ENCODE data around the gene LIG1. TPM values are rescaled to one million over a fixed set of nuclear protein-coding genes. Genes with fewer than 3 reads are reported as not detected.
"Not testable (repeated sequence)": the region's sequence is repeated elsewhere in the genome, so short reads cannot be mapped to it uniquely, and the experiment has no call there.

The LIG1 gene
- total RNA-seq, 1 donor from 2014 or later: 19.2 TPM

GRCh38 chr19:48085904-48086864 is 84.0 kb downstream of the LIG1 start:
- H3K36me3 Mint-ChIP-seq (ENCODE audit: low read depth, unreplicated experiment): no peaks in the 10 kb centered on the region
- H3K4me3 ChIP-seq (ENCODE audit: insufficient read depth, low read depth, low read length): no peak overlapping the region
- DNase-seq (ENCODE audit: low read depth) (no peak), FAIRE-seq (no peak)
- peaks cover 9% of the 10 kb centered on the region for H3K9me3 Mint-ChIP-seq (ENCODE audit: unreplicated experiment)
- H3K4me2 ChIP-seq (ENCODE audit: low read length): no peak overlapping the region
- TF ChIP-seq CTCF (IDR thresholded peaks at IDR 0.05; ENCODE audit: insufficient read depth, low read depth, low read length) (no peak), EZH2 (IDR thresholded peaks at IDR 0.05; ENCODE audit: insufficient read depth, low read length) (no peak)
- no peak overlapping the region for H3K27ac Mint-ChIP-seq (ENCODE audit: unreplicated experiment)
- H3K27me3 Mint-ChIP-seq (ENCODE audit: low read depth, unreplicated experiment): peaks cover 12% of the 10 kb centered on the region
- H3K27me3 ChIP-seq (ENCODE audit: insufficient read depth, low read length): peaks cover 8% of the 10 kb centered on the region
- H3K9ac ChIP-seq (ENCODE audit: low read length): no peak overlapping the region
- no peaks in the 10 kb centered on the region for H3K4me1 ChIP-seq (ENCODE audit: insufficient read depth, low read length)
- H2AFZ ChIP-seq (ENCODE audit: low read depth, low read length): no peak overlapping the region
- peaks cover 4% of the 10 kb centered on the region for H3K4me1 Mint-ChIP-seq (ENCODE audit: low read depth, unreplicated experiment)
- no peak overlapping the region for H3K4me3 Mint-ChIP-seq (ENCODE audit: unreplicated experiment)
- H3K79me2 ChIP-seq (ENCODE audit: insufficient read depth, low read length): no peaks in the 10 kb centered on the region
- H3K36me3 ChIP-seq (ENCODE audit: insufficient read depth, low read length): no peaks in the 10 kb centered on the region
- H4K20me1 ChIP-seq (ENCODE audit: insufficient read depth, low read length): no peaks in the 10 kb centered on the region
- no peaks in the 10 kb centered on the region for H3K9me3 ChIP-seq (ENCODE audit: insufficient read depth, low read depth, low read length)
- H3K27ac ChIP-seq (ENCODE audit: low read depth, low read length): no peak overlapping the region

DNA sequence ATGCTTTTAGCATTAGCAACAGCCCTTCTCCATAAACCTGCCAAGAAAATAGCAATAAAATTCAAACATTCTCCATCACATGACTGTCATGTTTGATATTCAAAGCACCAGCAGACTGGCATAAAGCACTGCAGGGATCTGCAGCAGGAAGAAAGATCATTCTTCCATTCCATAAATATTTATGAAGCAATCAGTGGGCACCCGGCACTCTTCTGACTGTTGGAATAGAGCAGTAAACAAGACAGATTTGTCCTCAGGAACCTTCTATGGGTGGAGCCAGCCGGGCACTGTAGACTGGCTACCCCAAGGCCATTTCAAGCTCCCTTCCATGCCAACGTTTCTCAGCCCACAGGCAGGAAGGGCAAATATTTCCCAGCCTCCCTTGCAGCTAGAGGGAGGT is 85.1 kb downstream of the LIG1 start:
- H3K27ac Mint-ChIP-seq (ENCODE audit: unreplicated experiment): no peak overlapping the region
- Histone ChIP-seq H2AFZ (ENCODE audit: low read depth, low read length) (no peak overlapping the region), H3K9me3 (ENCODE audit: insufficient read depth, low read depth, low read length) (no peaks in the 10 kb centered on the region), H3K27me3 (ENCODE audit: insufficient read depth, low read length) (peaks cover 8% of the 10 kb centered on the region), H3K27ac (ENCODE audit: low read depth, low read length) (no peak overlapping the region), H4K20me1 (ENCODE audit: insufficient read depth, low read length) (no peaks in the 10 kb centered on the region), H3K4me3 (ENCODE audit: insufficient read depth, low read depth, low read length) (no peak overlapping the region), H3K4me1 (ENCODE audit: insufficient read depth, low read length) (no peaks in the 10 kb centered on the region), H3K79me2 (ENCODE audit: insufficient read depth, low read length) (no peaks in the 10 kb centered on the region), H3K36me3 (ENCODE audit: insufficient read depth, low read length) (no peaks in the 10 kb centered on the region), H3K4me2 (ENCODE audit: low read length) (no peak overlapping the region), H3K9ac (ENCODE audit: low read length) (no peak overlapping the region)
- TF ChIP-seq EZH2 (IDR thresholded peaks at IDR 0.05; ENCODE audit: insufficient read depth, low read length) (no peak), CTCF (IDR thresholded peaks at IDR 0.05; ENCODE audit: insufficient read depth, low read depth, low read length) (no peak)
- H3K9me3 Mint-ChIP-seq (ENCODE audit: unreplicated experiment): peaks cover 6% of the 10 kb centered on the region
- no peak overlapping the region for H3K4me3 Mint-ChIP-seq (ENCODE audit: unreplicated experiment)
- no peaks in the 10 kb centered on the region for H3K36me3 Mint-ChIP-seq (ENCODE audit: low read depth, unreplicated experiment)
- FAIRE-seq: no peak
- H3K4me1 Mint-ChIP-seq (ENCODE audit: low read depth, unreplicated experiment): peaks cover 4% of the 10 kb centered on the region
- DNase-seq (ENCODE audit: low read depth): no peak
- peaks cover 12% of the 10 kb centered on the region for H3K27me3 Mint-ChIP-seq (ENCODE audit: low read depth, unreplicated experiment)

GRCh38 chr19:48081106-48081505 is 89.0 kb downstream of the LIG1 start:
- no peak for TF ChIP-seq CTCF (IDR thresholded peaks at IDR 0.05; ENCODE audit: insufficient read depth, low read depth, low read length)
- no peak for TF ChIP-seq EZH2 (IDR thresholded peaks at IDR 0.05; ENCODE audit: insufficient read depth, low read length)
- Histone ChIP-seq H3K79me2 (ENCODE audit: insufficient read depth, low read length) (no peaks in the 10 kb centered on the region), H3K27ac (ENCODE audit: low read depth, low read length) (no peak overlapping the region), H2AFZ (ENCODE audit: low read depth, low read length) (no peak overlapping the region), H4K20me1 (ENCODE audit: insufficient read depth, low read length) (no peaks in the 10 kb centered on the region), H3K27me3 (ENCODE audit: insufficient read depth, low read length) (no peaks in the 10 kb centered on the region), H3K4me2 (ENCODE audit: low read length) (no peak overlapping the region), H3K9ac (ENCODE audit: low read length) (no peak overlapping the region), H3K4me1 (ENCODE audit: insufficient read depth, low read length) (no peaks in the 10 kb centered on the region), H3K4me3 (ENCODE audit: insufficient read depth, low read depth, low read length) (no peak overlapping the region), H3K36me3 (ENCODE audit: insufficient read depth, low read length) (no peaks in the 10 kb centered on the region), H3K9me3 (ENCODE audit: insufficient read depth, low read depth, low read length) (no peaks in the 10 kb centered on the region)
- Mint-ChIP-seq H3K27me3 (ENCODE audit: low read depth, unreplicated experiment) (no peaks in the 10 kb centered on the region), H3K36me3 (ENCODE audit: low read depth, unreplicated experiment) (no peaks in the 10 kb centered on the region), H3K4me1 (ENCODE audit: low read depth, unreplicated experiment) (peaks cover 3% of the 10 kb centered on the region), H3K4me3 (ENCODE audit: unreplicated experiment) (no peak overlapping the region), H3K27ac (ENCODE audit: unreplicated experiment) (no peak overlapping the region), H3K9me3 (ENCODE audit: unreplicated experiment) (peaks cover 7% of the 10 kb centered on the region)
- FAIRE-seq (no peak), DNase-seq (ENCODE audit: low read depth) (no peak)

DNA sequence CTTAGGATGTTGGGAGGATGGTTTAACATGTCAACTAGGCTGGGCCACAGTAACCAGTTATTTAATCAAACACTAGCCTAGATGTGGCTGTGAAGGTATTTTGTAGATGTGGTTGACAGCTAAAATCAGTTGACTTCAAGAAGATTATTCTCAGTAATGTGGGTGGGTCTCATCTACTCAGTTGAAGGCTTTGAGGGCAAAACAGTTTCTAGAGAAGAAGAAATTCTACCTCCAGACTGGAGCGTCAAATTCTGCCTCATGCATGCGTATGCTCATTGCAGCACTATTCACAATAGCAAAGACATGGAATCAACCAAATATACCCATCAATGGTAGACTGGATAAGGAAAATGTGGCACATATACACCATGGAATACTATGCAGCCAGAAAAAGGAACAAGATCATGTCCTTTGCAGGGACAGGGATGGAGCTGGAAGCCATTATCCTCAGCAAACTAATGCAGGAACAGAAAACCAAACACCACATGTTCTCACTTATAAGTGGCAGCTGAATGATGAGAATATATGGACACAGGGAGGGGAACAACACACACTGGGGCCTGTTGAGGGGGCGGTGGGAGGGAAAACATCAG is 99.9 kb downstream of the LIG1 start:
- H3K4me2 ChIP-seq (ENCODE audit: low read length); H4K20me1 ChIP-seq (ENCODE audit: insufficient read depth, low read length); H3K9me3 Mint-ChIP-seq (ENCODE audit: unreplicated experiment); H2AFZ ChIP-seq (ENCODE audit: low read depth, low read length); H3K4me1 ChIP-seq (ENCODE audit: insufficient read depth, low read length); FAIRE-seq; H3K79me2 ChIP-seq (ENCODE audit: insufficient read depth, low read length); H3K27me3 Mint-ChIP-seq (ENCODE audit: low read depth, unreplicated experiment); H3K4me1 Mint-ChIP-seq (ENCODE audit: low read depth, unreplicated experiment); H3K9ac ChIP-seq (ENCODE audit: low read length); H3K4me3 ChIP-seq (ENCODE audit: insufficient read depth, low read depth, low read length); H3K36me3 ChIP-seq (ENCODE audit: insufficient read depth, low read length); H3K4me3 Mint-ChIP-seq (ENCODE audit: unreplicated experiment); DNase-seq (ENCODE audit: low read depth); H3K27me3 ChIP-seq (ENCODE audit: insufficient read depth, low read length); H3K27ac ChIP-seq (ENCODE audit: low read depth, low read length); H3K36me3 Mint-ChIP-seq (ENCODE audit: low read depth, unreplicated experiment); H3K9me3 ChIP-seq (ENCODE audit: insufficient read depth, low read depth, low read length); H3K27ac Mint-ChIP-seq (ENCODE audit: unreplicated experiment): not testable (repeated sequence)
